Mucosa of gallbladder (tissue), 1 donor: ENCODE data around the gene NNT. TPM values are rescaled to one million over a fixed set of nuclear protein-coding genes. Genes with fewer than 3 reads are reported as not detected.
"Not testable (repeated sequence)": the region's sequence is repeated elsewhere in the genome, so short reads cannot be mapped to it uniquely, and the experiment has no call there.

ENCODE experiments used
- DNase-seq: peaks from one replicate; pipeline ENCODE4 v3.0.0-alpha.2; 2020; ENCODE audit warnings: low spot score
- total RNA-seq: library from RNA; stranded (reverse); gene quantifications from one replicate; pipeline ENCODE4 v1.2.1, GENCODE V29; 2021
- donor health status: DM: no; HTN: no; CAD: no.

Gene NNT
- total RNA-seq, result 107 TPM

DNA sequence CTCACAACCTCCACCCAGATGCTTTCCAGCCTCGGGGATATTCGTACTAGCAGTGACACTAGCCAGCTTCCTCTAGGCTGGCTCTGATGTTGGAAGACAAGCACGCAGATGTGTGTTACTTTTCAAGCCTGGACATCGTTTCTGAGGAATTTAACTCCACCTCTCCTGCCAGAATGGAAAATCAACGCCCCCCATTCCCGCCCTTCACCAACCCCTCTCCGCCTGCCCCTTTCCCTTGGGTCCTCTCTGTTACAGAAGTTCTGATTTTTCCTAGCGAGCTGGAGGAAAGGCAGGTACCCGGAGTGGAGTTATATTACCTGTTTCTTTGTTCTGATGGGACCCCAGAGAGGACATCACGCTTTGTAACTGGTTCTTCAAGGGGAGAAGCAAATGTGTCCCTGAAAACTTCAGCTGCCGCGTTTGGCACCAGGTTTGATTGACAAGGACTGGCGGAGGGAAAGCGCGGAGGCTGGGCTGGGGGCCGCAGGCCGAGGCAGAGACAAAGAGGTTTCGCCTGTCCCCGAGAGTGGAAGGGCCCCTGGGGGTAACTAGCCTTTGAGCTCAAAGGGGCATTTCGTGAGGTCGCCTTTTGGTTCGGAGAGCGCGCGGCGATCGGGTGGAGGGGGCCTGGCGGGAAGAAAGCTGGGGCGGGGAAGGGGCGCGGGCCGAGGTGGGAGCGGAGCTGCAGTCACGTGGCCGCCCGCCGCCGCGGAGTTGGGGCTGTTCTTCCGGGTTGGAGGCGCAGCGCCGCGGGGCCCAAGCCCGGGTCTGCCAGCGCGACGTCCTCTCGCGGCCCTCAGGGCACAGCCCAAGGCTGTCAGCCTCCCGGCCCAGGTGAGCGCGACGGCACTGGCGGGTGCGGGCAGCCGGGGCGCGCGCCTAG, at the start of gene NNT:
Gene NNT (plus strand): TSS at position 720 of the 883 bp plus-strand sequence. CDS start 6,016 bp downstream, outside the sequence.
- peak; percentile 76 for DNase-seq

DNA sequence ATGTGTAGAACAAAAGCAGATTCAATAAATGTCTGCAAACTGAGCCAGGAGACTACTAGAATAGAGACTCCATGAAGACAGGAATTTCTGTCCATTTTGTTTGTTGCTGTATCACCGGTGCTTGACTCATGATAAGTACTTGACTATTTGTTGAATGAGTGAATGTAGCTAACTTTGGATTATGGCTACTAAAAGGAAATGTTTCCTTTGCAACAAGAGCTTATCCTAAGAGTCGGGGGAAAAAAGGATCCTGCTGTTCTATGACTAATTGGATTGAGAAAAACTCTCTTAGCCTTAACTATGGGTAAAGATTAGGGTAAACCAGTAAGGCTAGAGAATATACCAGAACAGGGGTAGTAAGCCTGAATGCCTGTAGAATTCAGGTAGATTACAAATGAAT, 49.6 kb upstream of the NNT start:
- no peak for DNase-seq

DNA sequence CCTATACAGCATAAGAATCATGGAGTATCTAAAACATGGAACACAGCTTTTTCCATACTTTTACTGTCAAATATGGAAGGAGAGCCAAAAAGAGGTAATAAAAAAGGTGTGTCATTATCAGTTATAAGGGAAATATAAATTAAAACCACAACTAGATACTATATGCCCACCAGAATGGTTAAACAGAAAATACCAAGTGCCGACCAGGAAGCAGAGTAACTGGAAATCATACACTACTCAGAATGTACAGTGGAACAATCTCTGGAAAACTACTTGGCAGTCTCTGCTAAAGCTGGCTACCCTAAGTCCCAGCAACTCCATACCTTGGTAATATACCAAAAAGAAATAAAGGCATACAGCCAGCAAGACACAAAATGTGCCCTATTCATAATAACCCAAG, 48.5 kb upstream of the NNT start:
- no peak for DNase-seq

DNA sequence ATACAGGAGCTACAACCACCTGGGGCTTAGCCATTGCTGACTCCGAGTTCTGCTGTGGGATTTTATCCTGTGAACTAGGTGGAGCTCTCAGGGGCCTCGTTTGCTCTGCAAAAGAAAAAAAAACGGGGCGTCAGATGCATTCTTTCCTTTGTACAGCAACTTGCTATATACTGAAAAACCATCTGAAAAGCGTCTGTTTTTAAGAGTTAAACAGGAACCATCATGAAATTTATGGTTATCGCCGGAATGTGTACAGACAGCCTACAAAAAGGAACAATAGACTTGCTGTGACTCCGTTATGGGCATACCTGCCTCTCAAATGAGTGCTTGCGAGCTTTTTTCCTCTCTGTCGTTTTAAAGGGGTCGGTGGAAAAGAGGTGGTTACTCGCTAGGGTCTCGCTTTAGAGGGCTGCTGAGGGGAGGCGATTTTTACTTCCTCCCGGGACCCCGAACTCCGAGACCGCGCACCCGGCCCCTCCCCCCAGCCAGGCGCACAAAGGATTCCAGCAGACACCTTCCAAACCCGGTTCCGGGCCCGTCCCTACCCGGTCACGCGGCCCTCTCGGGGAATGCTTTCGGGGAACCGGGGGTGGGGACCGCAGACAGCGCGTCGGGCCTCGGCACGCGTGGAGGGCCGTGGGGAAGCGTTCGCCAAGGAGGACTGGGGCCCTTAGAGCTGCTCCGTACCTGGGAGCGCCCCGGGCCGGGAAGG, 46.9 kb upstream of the NNT start:
- DNase-seq, result peak; percentile 40

DNA sequence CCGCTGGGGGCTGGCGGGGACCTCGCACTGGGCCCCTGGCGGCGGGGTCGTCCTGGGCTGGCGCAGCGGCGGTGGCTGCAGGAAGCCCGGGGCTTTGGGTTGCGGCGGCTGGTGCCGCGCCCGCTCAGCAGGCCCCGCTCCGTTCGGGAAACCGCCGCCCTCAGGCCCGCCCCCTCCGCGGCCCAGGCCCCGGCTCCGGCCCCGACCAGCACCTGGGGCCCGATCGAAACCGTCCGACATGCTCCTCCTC, 46.4 kb upstream of the NNT start:
- not testable (repeated sequence) for DNase-seq

DNA sequence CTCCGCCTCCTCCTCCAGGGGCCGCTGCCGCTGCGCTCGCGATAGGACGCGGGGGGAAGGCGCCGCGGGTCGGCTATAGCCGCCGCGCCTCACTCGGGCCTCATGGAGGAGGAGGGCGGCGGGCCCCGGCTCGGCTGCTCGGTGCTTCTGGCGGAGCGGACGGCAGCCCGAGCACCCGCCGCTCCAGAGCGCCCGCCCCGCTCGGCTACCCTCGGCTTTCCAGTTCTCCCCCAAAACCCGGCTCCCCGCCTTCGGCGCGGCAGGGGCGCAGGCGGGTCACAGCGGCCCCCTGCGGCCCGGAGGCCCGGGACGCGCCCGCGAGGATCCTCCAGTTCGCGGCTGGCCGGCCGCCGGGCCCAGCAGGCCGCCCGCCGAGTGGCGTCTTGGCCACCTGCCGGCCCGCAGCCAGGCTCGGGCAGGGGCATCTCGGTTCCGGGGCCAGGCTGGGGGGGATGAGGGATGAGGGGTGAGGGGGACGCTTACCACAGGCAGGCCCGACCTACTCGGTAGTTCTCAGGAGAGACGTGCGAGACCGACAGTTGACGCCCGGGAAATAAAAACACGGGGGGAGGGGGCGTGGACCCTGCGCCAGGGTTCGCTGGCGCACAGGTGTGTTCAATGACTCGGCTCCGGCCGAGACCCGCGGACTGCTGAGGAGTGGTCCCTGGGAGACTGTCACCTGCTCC, 46.0 kb upstream of the NNT start, which contains the start of gene PAIP1:
Gene PAIP1 (minus strand): TSS at position 221 of the 686 bp plus-strand sequence. CDS start 231 bp downstream, outside the sequence.
- peak; percentile 79 for DNase-seq

DNA sequence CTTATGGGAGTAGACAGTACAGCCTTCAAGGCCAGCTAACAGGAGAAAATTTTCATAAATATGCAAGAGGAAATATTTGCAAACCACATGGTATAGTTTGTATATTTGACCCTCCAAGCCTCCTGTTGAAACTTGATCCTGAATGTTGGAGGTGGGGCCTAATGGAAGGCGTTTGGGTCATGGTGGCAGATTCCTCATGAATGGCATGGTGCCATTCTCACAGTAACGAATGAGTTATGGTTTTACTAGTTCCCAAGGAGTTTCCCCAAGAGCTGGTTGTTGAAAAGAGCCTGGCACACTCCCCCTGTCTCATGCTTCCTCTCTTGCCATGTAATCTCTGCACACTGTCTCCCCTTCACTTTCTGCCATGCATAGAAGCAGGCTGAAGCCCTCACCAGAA, 42.9 kb upstream of the NNT start:
- DNase-seq, result no peak

DNA sequence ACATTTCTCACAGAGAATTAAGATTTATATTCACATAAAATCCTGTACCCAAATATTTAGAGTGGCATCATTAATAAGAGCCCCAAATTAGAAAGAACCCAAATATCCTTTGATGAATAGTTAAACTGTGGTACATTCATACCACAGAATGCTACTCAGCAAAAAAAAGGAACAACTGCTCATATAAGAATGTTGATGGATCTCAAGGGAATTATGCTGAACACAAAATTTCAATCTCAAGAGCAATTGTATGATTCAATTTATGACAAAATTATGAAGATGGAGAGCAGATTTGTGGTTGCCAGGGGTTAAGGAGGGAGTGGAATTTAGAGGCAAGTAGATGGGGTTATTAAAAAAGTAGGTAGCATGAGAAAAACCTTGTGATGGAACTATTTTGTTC, 41.6 kb upstream of the NNT start:
- DNase-seq, result no peak

DNA sequence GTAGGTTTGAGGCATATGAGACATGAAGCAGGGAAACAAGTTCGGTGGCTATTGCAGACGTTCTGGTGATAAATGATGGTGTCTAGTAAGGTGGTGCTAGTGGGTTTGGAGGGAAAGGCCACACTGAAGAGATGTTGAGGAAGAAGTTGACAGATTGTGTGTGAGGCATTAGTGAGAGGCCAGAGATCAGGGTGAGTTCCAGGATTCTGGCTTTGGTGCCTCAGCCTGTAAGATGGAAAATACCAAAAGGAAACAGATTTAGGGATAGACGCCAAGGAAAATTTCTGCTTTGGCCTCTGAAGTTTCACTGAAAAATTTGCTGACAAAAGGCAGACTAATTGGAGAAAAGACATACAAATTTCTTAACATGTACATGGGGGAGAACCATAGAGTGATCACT, 39.7 kb upstream of the NNT start:
- no peak for DNase-seq

DNA sequence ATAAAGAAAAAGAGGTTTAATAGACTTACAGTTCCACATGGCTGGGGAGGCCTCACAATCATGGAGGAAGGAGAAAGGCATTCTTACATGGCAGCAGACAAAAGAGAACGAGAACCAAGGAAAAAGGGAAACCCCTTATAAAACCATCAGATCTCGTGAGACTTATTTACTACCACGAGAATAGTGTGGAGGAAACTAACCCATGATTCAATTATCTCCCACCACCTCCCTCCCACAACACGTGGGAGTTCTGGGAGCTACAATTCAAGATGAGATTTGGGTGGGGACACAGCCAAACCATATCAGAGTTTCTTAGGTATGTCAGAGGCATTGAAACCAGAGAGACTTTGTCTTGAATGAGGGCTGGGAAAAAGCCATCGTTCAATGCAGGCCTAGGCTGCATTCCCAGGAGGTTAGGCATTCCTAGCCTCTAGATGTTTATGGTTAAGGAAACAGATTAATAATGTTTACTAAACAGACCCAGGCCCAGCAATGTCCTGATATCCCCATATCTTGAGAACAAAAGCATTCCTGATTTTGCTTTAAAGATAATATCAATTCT, 38.6 kb upstream of the NNT start:
- no peak for DNase-seq

DNA sequence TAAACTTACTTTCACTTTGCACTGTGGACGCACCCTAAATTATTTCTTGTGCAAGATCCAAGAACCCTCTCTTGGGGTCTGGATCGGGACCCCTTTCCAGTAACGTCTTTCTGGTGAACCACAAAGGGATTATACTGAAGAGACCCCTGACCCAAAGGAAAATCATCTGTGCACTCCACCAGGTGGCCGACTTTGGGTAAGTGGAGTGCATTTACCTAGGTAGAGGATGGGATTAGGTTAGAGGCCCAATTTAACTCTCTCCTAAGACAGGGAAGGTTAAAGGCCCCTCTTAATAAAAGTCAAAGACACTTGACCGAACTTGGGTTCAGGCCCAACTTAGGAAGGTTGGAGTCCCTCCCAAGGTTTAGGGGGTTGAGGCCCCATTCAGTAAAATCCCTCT, 37.9 kb upstream of the NNT start:
- no peak for DNase-seq

DNA sequence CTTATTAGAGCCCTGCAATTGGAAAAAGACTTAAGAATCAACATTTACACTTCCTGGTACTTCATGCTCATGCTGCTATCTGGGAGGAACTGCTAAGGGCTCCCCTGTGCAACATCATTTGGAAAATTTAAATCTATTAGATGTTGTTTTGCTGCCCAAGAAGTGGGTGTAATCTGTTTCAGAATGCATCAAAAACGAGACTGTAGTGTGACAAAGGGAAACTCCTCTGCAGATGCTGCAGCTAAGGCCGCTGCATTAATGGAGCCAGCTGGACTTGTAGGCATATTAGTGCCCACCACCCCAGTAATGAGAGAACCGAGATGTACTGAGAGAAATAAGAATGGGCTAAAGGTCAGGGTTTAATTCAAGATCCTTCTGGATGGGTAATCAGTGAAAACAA, 35.0 kb upstream of the NNT start:
- DNase-seq, result no peak

DNA sequence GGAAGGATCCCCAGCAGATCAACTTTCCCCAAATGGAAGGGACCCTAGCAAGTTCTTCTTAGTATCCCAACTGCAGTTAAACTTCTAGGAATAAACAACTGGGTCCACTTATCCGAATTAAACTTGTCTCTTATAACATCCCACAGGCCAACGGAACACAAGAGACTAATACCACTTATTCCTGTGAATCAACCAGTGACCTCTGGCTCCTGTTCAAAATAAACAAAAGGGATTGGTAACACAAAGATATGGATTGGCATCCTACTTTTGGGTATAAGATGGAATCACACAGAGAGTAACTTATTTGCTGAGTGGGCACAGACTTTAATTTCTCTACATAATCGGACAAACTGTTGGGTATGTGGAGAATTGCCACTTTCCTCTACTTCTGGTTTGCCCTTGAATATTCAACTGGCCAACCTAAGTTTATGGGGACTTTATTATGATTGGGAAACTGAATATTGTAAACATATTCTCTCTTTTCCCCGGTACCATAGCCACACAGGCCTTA, 33.7 kb upstream of the NNT start:
- DNase-seq, result no peak

DNA sequence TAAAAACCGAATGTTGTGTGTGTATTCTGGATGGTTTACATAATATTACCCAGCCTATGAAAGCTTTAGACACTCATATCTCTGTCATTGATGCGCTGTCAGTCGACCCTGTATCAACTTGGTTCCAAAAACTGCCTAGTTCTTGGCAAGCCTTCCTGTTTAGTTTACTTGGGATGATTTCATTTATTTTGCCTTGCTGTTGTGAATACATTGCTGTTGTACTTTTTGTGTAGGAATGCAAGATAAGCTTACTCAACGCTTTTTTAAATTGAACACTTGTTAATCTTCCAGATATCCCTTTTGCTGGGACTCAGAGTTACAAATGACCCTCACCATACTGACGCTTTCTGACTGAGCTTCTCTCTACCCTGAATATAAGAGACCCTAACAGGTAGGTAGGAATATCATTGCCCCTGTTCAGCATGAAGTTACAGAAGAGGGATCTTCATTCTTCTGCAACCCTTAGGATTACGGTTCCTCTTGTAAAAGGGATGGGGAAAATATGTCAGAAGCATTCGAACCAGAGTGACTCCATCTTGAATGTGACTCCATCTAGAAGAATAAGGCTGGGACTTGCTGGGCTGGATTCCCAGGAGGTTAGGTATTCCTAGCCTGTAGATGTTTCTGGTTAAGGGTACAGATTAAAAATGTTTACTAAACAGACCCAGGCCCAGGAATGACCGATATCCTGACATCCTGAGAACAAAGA, 32.4 kb upstream of the NNT start:
- no peak for DNase-seq

DNA sequence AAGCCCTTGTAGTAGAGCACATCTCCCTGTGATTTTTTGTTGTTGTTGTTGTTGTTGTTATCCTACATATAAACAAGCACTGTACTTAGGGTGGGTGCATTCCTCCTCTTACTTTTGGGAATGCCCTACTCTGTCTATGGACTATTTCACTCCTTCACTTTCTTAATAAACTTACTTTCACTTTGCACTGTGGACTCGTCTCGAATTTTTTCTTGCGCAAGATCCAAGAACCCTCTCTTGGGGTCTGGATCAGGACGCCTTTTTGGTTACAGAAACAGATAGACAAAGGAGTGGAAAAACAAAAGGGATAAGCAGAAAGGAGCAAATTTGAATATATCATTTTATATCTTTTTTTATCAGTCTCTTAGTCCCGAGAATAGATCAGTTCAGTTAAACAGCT, 31.7 kb upstream of the NNT start:
- DNase-seq, result no peak

DNA sequence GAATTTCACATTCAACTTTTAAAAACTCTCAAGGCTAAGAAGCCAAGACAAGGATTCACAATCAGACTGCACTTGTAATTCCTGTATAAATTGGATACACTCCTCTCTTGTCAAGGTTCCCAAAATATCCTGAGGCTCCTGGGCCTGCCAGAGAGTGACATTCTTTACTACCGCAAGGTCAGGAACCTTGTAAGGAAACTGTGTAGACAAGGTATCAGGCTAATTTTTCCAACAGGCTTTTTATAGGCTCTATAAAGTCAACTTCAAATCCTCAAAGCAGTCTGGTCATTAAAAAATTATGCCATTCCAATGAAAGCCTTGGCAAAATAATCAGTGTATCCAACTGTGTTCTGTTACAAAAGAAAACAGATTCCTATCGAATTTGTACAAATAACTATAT, 30.6 kb upstream of the NNT start:
- DNase-seq, result no peak

DNA sequence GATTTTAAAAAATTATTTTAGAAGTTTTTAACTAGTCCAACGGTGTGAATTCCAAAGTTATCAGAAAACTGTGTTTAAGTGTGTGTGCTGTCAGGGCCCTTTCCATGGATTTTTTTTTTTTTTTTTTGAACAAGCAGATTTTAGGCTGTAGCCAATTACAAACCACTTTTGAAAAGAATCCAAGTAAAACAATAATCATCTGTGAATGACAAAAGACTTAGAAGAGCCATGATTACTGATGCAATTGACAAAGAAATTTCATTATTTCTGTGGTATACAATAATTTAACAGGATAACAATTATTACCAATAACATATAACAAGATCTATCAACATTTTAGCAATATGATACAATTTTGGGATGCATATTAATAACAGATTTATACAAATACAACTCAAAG, 29.9 kb upstream of the NNT start:
- DNase-seq, result no peak

DNA sequence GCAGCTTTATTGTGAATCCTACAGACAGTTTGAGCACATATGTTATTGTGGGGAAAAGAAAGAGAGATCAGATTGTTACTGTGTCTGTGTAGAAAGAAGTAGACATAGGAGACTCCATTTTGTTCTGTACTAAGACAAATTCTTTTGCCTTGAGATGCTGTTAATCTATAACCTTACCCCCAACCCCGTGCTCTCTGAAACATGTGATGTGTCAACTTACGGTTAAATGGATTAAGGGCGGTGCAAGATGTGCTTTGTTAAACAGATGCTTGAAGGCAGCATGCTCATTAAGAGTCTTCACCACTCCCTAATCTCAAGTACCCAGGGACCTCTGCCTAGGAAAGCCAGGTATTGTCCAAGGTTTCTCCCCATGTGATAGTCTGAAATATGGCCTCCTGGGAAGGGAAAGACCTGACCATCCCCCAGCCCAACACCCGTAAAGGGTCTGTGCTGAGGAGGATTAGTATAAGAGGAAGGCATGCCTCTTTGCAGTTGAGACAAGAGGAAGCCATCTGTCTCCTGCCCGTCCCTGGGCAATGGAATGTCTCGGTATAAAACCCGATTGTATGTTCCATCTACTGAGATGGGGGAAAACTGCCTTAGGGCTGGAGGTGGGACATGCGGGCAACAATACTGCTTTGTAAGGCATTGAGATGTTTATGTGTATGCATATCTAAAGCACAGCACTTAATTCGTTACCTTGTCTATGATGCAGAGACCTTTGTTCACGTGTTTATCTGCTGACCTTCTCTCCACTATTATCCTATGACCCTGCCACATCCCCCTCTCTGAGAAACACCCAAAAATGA, 22.4 kb upstream of the NNT start:
- not testable (repeated sequence) for DNase-seq

DNA sequence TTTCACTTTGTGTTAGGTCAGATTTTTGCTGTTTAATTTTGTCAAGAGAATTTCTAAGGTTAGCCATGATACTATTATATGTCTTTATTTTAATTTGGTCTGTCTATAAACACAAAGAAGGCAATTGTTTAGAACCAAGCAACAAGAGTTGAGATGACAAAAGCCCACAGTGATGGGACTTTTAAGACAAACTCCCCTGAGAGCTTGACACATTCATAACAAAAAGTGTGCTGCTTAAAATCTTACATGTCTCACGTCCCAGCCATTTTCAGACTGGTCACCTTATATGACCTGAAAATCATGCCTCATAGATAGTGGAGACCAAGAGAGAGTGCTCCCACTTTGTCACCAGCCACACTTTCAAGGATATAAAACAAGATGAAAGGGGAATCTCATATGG, 21.6 kb upstream of the NNT start:
- no peak for DNase-seq

DNA sequence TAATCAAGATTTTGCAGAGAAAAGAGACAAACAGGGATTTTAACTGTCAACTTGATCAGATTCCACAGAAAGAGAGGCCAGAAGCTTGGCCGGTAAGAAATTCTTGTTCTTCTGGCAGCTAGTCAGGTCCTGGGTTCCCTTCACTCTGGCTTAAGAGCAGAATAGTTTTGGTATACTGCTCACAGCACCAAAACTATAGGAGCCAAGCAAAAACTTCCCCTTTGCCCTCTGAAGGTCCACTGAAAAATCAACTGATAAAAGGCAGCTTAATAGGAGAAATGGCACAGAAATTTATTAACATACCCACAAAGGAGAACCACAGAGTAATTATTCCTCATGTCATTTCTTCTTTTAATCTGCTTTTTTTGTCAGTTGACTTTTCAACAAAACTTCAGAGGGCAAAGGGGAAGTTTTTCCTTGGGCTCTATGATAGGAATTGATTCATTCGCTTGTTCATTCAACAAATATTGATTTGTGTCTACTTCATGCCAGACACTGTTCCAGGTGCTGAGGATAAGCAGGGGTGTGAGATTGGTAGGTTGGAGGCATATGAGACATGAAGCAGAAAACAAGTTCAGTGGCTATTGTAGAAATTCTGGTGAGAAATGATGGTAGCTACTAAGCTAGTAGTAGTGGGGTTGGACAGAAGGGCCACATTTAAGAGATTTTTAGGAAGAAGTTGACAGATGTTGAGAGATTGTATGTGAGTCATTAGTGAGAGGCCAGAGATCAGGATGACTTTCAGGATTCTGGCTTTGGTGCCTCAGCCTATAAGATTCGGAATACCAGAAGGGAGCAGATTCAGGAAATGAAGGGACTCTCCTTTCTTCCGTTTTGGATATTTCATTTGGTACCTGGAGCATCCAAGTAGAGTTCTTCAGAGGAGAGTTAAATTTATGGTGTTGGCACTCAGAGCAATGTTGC, 20.6 kb upstream of the NNT start:
- no peak for DNase-seq
